HG02763 (cell line): Measurements from ENCODE around the gene CHRD.
"Not testable (repeated sequence)": the region's sequence is repeated elsewhere in the genome, so short reads cannot be mapped to it uniquely, and the experiment has no call there.

Experiments used
- ATAC-seq: cut with Tn5 transposase; IDR thresholded peaks from one replicate; pipeline ENCODE4 v1.9.1; 2021; ENCODE audit warnings: mild to moderate bottlenecking, moderate library complexity; ENCODE audit not compliant: unreplicated experiment

CHRD gene

GRCh38 chr3:184414418-184415202 lies 34.8 kb downstream of the CHRD start:
- no peak for ATAC-seq

- ATAC-seq: no peak
These were observed 35.3 kb downstream of the CHRD start for GRCh38 chr3:184415203-184415490.

GRCh38 chr3:184417619-184418327 lies 37.9 kb downstream of the CHRD start:
- peak; percentile 71 for ATAC-seq

- ATAC-seq: no peak
These were observed 39.3 kb downstream of the CHRD start for GRCh38 chr3:184419171-184419570.

GRCh38 chr3:184423561-184423960 lies 43.7 kb downstream of the CHRD start:
- ATAC-seq: no peak

- no peak for ATAC-seq
These were observed 46.9 kb downstream of the CHRD start for GRCh38 chr3:184426691-184427141.

GRCh38 chr3:184428561-184429175 lies 48.8 kb downstream of the CHRD start:
- ATAC-seq: no peak

- no peak for ATAC-seq
These were observed 49.9 kb downstream of the CHRD start for GRCh38 chr3:184429786-184430185.

GRCh38 chr3:184430940-184431339 lies 51.1 kb downstream of the CHRD start:
- ATAC-seq: no peak

GRCh38 chr3:184433178-184433577 lies 53.3 kb downstream of the CHRD start:
- ATAC-seq: not testable (repeated sequence)

GRCh38 chr3:184439096-184439495 lies 59.2 kb downstream of the CHRD start:
- ATAC-seq: no peak
